HepG2 (cell line): ENCODE results near the gene TP53BP2. TPM values are rescaled to one million over a fixed set of nuclear protein-coding genes. Genes with fewer than 3 reads are reported as not detected.

Source experiments
- ARHGAP35 ChIP-seq: sonication (generic); formaldehyde crosslinking; IDR thresholded peaks from 2 replicates; pipeline ENCODE4 v1.9.0; 2022; ENCODE audit warnings: mild to moderate bottlenecking, inconsistent platforms, moderate library complexity, missing genetic modification reagents, borderline replicate concordance
- ARID2 ChIP-seq: sonication (generic); formaldehyde crosslinking; IDR thresholded peaks from 2 replicates; pipeline ENCODE4 v1.8.1; 2022; ENCODE audit warnings: mild to moderate bottlenecking, missing genetic modification reagents, borderline replicate concordance
- CENPX ChIP-seq: sonication (generic); formaldehyde crosslinking; IDR thresholded peaks from 2 replicates; pipeline ENCODE4 v1.9.0; 2021; ENCODE audit warnings: mild to moderate bottlenecking, missing genetic modification reagents, moderate library complexity
- CHD4 ChIP-seq: fragments of 200-600 bp; sonication (generic); IDR thresholded peaks from 2 replicates; pipeline ENCODE4 v1.7.0; 2017; ENCODE audit warnings: mild to moderate bottlenecking, low read length, borderline replicate concordance
- GATA4 ChIP-seq: sonication (generic); IDR thresholded peaks from 2 replicates; pipeline ENCODE4 v1.6.1; 2016; ENCODE audit warnings: antibody characterized with exemption, low read depth, borderline replicate concordance
- HDAC6 ChIP-seq: fragments of 200-600 bp; sonication (generic); IDR thresholded peaks from 2 replicates; pipeline ENCODE4 v1.7.0; 2017; ENCODE audit warnings: mild to moderate bottlenecking, antibody characterized with exemption, low read length, low read depth
- HOXA9 ChIP-seq: sonication (generic); formaldehyde crosslinking; IDR thresholded peaks from 2 replicates; pipeline ENCODE4 v1.8.1; 2022; ENCODE audit warnings: missing genetic modification reagents, mild to moderate bottlenecking, moderate library complexity, borderline replicate concordance
- IKZF4 ChIP-seq: sonication (generic); formaldehyde crosslinking; IDR thresholded peaks from 2 replicates; pipeline ENCODE4 v1.5.1; 2020; ENCODE audit warnings: borderline replicate concordance, mild to moderate bottlenecking, low read depth, missing genetic modification reagents; ENCODE audit errors: not compliant biosample characterization
- JUNB ChIP-seq: sonication (generic); formaldehyde crosslinking; IDR thresholded peaks from 2 replicates; pipeline ENCODE4 v1.8.0; 2022; ENCODE audit warnings: missing genetic modification reagents, mild to moderate bottlenecking, borderline replicate concordance
- JUND ChIP-seq: sonication (generic); formaldehyde crosslinking; IDR thresholded peaks from 2 replicates; pipeline ENCODE4 v1.8.0; 2022; ENCODE audit warnings: mild to moderate bottlenecking, missing genetic modification reagents
- MIXL1 ChIP-seq: IDR thresholded peaks from 2 replicates; pipeline ENCODE4 v1.6.1; 2016
- NR2F2 ChIP-seq: IDR thresholded peaks from 2 replicates; pipeline ENCODE4 v1.6.1; 2012; ENCODE audit warnings: low read depth, inconsistent platforms, borderline replicate concordance
- NRL ChIP-seq: sonication (generic); formaldehyde crosslinking; IDR thresholded peaks from 2 replicates; pipeline ENCODE4 v1.5.0; 2020; ENCODE audit warnings: missing genetic modification reagents, mild to moderate bottlenecking, moderate library complexity, borderline replicate concordance
- PRMT3 ChIP-seq: sonication (generic); formaldehyde crosslinking; IDR thresholded peaks from 2 replicates; pipeline ENCODE4 v1.8.1; 2022; ENCODE audit warnings: low read depth, mild to moderate bottlenecking, moderate library complexity, missing genetic modification reagents, borderline replicate concordance
- RARA ChIP-seq: IDR thresholded peaks from 2 replicates; pipeline ENCODE4 v1.6.1; 2016; ENCODE audit warnings: missing genetic modification reagents, missing compliant biosample characterization
- RCOR2 ChIP-seq: IDR thresholded peaks from 2 replicates; pipeline ENCODE4 v1.6.1; 2016; ENCODE audit warnings: missing biosample characterization, missing genetic modification reagents
- SP2 ChIP-seq: sonication (generic); formaldehyde crosslinking; IDR thresholded peaks from 2 replicates; pipeline ENCODE4 v1.5.1; 2020; ENCODE audit warnings: mild to moderate bottlenecking, missing genetic modification reagents
- SRSF9 ChIP-seq: fragments of 200-400 bp; formaldehyde crosslinking; IDR thresholded peaks from 2 replicates; pipeline ENCODE4 v1.6.1; 2018; ENCODE audit warnings: borderline replicate concordance, mild to moderate bottlenecking, low read depth, low read length; ENCODE audit not compliant: insufficient read depth, poor library complexity, severe bottlenecking
- ZKSCAN1 ChIP-seq: fragments of 150-350 bp; IDR thresholded peaks from 2 replicates; pipeline ENCODE4 v1.6.1; 2014; ENCODE audit warnings: low read length
- ZNF225 ChIP-seq: sonication (generic); formaldehyde crosslinking; IDR thresholded peaks from 2 replicates; pipeline ENCODE4 v1.4.0; 2020; ENCODE audit warnings: mild to moderate bottlenecking, missing genetic modification reagents
- ZNF30 ChIP-seq: sonication (generic); formaldehyde crosslinking; IDR thresholded peaks from 2 replicates; pipeline ENCODE4 v1.5.0; 2020; ENCODE audit warnings: mild to moderate bottlenecking, missing genetic modification reagents
- ZNF382 ChIP-seq: sonication (generic); formaldehyde crosslinking; IDR thresholded peaks from 2 replicates; pipeline ENCODE4 v1.5.0; 2020; ENCODE audit warnings: missing genetic modification reagents, mild to moderate bottlenecking, borderline replicate concordance
- ZNF784 ChIP-seq: sonication (generic); formaldehyde crosslinking; IDR thresholded peaks from 2 replicates; pipeline ENCODE4 v1.5.1; 2020; ENCODE audit warnings: missing genetic modification reagents, mild to moderate bottlenecking, borderline replicate concordance
- ZNF800 ChIP-seq: sonication (generic); formaldehyde crosslinking; IDR thresholded peaks from 2 replicates; pipeline ENCODE4 v1.4.0; 2020; ENCODE audit warnings: missing genetic modification reagents
- ZNF891 ChIP-seq: sonication (generic); formaldehyde crosslinking; IDR thresholded peaks from 2 replicates; pipeline ENCODE4 v1.5.0; 2020; ENCODE audit warnings: mild to moderate bottlenecking, missing genetic modification reagents
- polyA plus RNA-seq, 8 experiments: library from polyadenylated mRNA; depleted of rRNA in 3 of 8; stranded (reverse) in 7 of 8; unstranded in 1 of 8; fragments of >200 nt; fragmentation: Illumina TruSeq in 4 of 8; extraction: Trizol in 4 of 8; gene quantifications; 2 replicates each; pipeline versions ENCODE4 v1.2.1 to v1.2.3, GENCODE V29; 2011 to 2016; ENCODE audit warnings: low read depth in 4 of 8, missing spikeins in 1 of 8, mixed read lengths in 1 of 8; ENCODE audit not compliant: insufficient read depth in 1 of 8
- total RNA-seq, 5 experiments: library from RNA; depleted of rRNA; stranded (reverse); fragments of >200 nt; fragmentation: Illumina TruSeq; extraction: Trizol; gene quantifications; 2 replicates each; pipeline ENCODE4 v1.2.3, GENCODE V29; 2016; ENCODE audit warnings: low read depth in 1 of 5
- TF ChIP-seq, protein P1 (sequence below): sonication (generic); formaldehyde crosslinking; IDR thresholded peaks from 2 replicates; pipeline ENCODE4 v1.4.0; 2020; ENCODE audit warnings: mild to moderate bottlenecking, missing genetic modification reagents, borderline replicate concordance
- TF ChIP-seq, protein P2 (sequence below): sonication (generic); formaldehyde crosslinking; IDR thresholded peaks from 2 replicates; pipeline ENCODE4 v1.5.0; 2020; ENCODE audit warnings: missing genetic modification reagents

TP53BP2 gene
- total and polyA plus RNA-seq, 2 of the 13 experiments (the other 11 are each of a cell fraction or from before 2014, with no cell fraction given): 10.0 to 14.0 TPM

GRCh38 chr1:223886516-223886921 lies 40.8 kb upstream of the TP53BP2 start (continued):
- TF ChIP-seq NR2F2: peak; percentile 86
- TF ChIP-seq ARHGAP35 (CRISPR knock-in tag): no peak
- TF ChIP-seq PRMT3 (CRISPR knock-in tag): no peak
- TF ChIP-seq ZNF784 (CRISPR knock-in tag): peak; percentile 78; the same call in 1 of the 2 replicates
- no peak for TF ChIP-seq SP2 (CRISPR knock-in tag)
- TF ChIP-seq ZNF800 (CRISPR knock-in tag): no peak
- TF ChIP-seq CENPX (CRISPR knock-in tag): no peak
- TF ChIP-seq IKZF4 (CRISPR knock-in tag): no peak
- peak; percentile 90 for TF ChIP-seq RARA (CRISPR knock-in tag)
- TF ChIP-seq CHD4: no peak
- TF ChIP-seq HOXA9 (CRISPR knock-in tag): no peak
- peak; percentile 92 for TF ChIP-seq RCOR2 (CRISPR knock-in tag)
- TF ChIP-seq, protein P1, sequence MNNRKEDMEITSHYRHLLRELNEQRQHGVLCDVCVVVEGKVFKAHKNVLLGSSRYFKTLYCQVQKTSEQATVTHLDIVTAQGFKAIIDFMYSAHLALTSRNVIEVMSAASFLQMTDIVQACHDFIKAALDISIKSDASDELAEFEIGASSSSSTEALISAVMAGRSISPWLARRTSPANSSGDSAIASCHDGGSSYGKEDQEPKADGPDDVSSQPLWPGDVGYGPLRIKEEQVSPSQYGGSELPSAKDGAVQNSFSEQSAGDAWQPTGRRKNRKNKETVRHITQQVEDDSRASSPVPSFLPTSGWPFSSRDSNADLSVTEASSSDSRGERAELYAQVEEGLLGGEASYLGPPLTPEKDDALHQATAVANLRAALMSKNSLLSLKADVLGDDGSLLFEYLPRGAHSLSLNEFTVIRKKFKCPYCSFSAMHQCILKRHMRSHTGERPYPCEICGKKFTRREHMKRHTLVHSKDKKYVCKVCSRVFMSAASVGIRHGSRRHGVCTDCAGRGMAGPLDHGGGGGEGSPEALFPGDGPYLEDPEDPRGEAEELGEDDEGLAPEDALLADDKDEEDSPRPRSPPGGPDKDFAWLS (CRISPR knock-in tag): no peak
- no peak for TF ChIP-seq ZNF891
- peak; percentile 98 for TF ChIP-seq JUND (CRISPR knock-in tag)
- TF ChIP-seq, protein P2, sequence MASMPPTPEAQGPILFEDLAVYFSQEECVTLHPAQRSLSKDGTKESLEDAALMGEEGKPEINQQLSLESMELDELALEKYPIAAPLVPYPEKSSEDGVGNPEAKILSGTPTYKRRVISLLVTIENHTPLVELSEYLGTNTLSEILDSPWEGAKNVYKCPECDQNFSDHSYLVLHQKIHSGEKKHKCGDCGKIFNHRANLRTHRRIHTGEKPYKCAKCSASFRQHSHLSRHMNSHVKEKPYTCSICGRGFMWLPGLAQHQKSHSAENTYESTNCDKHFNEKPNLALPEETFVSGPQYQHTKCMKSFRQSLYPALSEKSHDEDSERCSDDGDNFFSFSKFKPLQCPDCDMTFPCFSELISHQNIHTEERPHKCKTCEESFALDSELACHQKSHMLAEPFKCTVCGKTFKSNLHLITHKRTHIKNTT (CRISPR knock-in tag): no peak
- peak; percentile 89 for TF ChIP-seq MIXL1 (CRISPR knock-in tag)
- TF ChIP-seq ARID2 (CRISPR knock-in tag): no peak
- no peak for TF ChIP-seq HDAC6
- TF ChIP-seq ZNF225 (CRISPR knock-in tag): no peak
- no peak for TF ChIP-seq ZNF382 (CRISPR knock-in tag)
- no peak for TF ChIP-seq GATA4
- TF ChIP-seq SRSF9: no peak
- TF ChIP-seq ZNF30 (CRISPR knock-in tag): no peak
- TF ChIP-seq ZKSCAN1: peak; percentile 99
- peak; percentile 93 for TF ChIP-seq JUNB (CRISPR knock-in tag)
- TF ChIP-seq NRL (CRISPR knock-in tag): no peak
